GM23338 (cell line): Measurements from ENCODE around the gene ZNF678.

Source experiments
- CREB1 ChIP-seq: fragments of 250-450 bp; sonication (Bioruptor Pico); IDR thresholded peaks from 2 replicates; pipeline ENCODE4 v1.5.0; 2020; ENCODE audit warnings: low read depth, mild to moderate bottlenecking, moderate library complexity
- CTCF ChIP-seq, 2 experiments: fragments of 200-600 bp in 1 of 2; sonication (generic) in 1 of 2; conservative IDR thresholded peaks; 2 replicates each; pipeline versions ENCODE4 v1.5.1 to v1.6.1; 2016 to 2017; ENCODE audit warnings: antibody characterized with exemption in 2 of 2, low read depth in 2 of 2, mild to moderate bottlenecking in 2 of 2, moderate library complexity in 1 of 2
- EZH2 ChIP-seq: fragments of 200-600 bp; sonication (generic); IDR thresholded peaks from one replicate; pipeline ENCODE4 v1.8.0; 2017; ENCODE audit warnings: antibody characterized with exemption, mild to moderate bottlenecking, low read depth; ENCODE audit not compliant: unreplicated experiment
- EZH2phosphoT487 ChIP-seq: fragments of 200-600 bp; sonication (generic); IDR thresholded peaks from one replicate; pipeline ENCODE4 v1.8.1; 2018; ENCODE audit warnings: antibody characterized with exemption; ENCODE audit not compliant: unreplicated experiment
- JUNB ChIP-seq: IDR thresholded peaks from one replicate; pipeline ENCODE4 v1.6.1; 2016; ENCODE audit warnings: antibody characterized with exemption; ENCODE audit not compliant: unreplicated experiment
- POLR2AphosphoS5 ChIP-seq: IDR thresholded peaks from 2 replicates; pipeline ENCODE4 v1.6.1; 2016; ENCODE audit warnings: antibody characterized with exemption, low read depth
- REST ChIP-seq: IDR thresholded peaks from one replicate; pipeline ENCODE4 v1.6.1; 2018; ENCODE audit warnings: antibody characterized with exemption; ENCODE audit not compliant: unreplicated experiment
- ZNF114 ChIP-seq: fragments of 250-450 bp; sonication (Bioruptor Pico); IDR thresholded peaks from 2 replicates; pipeline ENCODE4 v1.5.0; 2020; ENCODE audit warnings: mild to moderate bottlenecking, moderate library complexity
- ZNF331 ChIP-seq: fragments of 250-450 bp; sonication (Bioruptor Pico); IDR thresholded peaks from 2 replicates; pipeline ENCODE4 v1.5.0; 2020; ENCODE audit warnings: low read depth, mild to moderate bottlenecking, moderate library complexity

GRCh38 chr1:227544067-227545050, 19.0 kb upstream of the ZNF678 start:
- TF ChIP-seq POLR2AphosphoS5 (no peak), CTCF (conservative IDR thresholded peaks at IDR 0.05; ENCODE audit: low read depth in 2 of 2) (no peak), REST (no peak), EZH2 (no peak), EZH2phosphoT487 (no peak), ZNF331 (CRISPR knock-in tag) (no peak), CREB1 (CRISPR knock-in tag) (no peak), ZNF114 (CRISPR knock-in tag) (no peak), JUNB (no peak)
